RWPE2 (cell line): Measurements from ENCODE around the gene NDNF.

Experiments
- ATAC-seq: fragments of 200-7000 bp; cut with Tn5 transposase; 3 replicates; pipeline ENCODE4 v1.9.1; 2021; ENCODE audit warnings: low read depth
- DNase-seq: peaks from one replicate; pipeline ENCODE4 v3.0.0-alpha.2; 2020; ENCODE audit warnings: low spot score
- H3K27ac ChIP-seq: fragments of 450-650 bp; 2 replicates; pipeline ENCODE4 v1.5.1; 2017; ENCODE audit warnings: mild to moderate bottlenecking; ENCODE audit not compliant: poor library complexity, severe bottlenecking
- H3K27me3 ChIP-seq: fragments of 250-450 bp; sonication (Bioruptor Pico); 2 replicates; pipeline ENCODE4 v1.5.1; 2021; ENCODE audit warnings: mild to moderate bottlenecking, moderate library complexity; ENCODE audit not compliant: insufficient read depth, poor library complexity, severe bottlenecking
- H3K36me3 ChIP-seq: fragments of 250-450 bp; sonication (Bioruptor Pico); 2 replicates; pipeline ENCODE4 v1.5.1; 2020; ENCODE audit warnings: low read depth, mild to moderate bottlenecking, moderate library complexity
- H3K4me1 ChIP-seq: fragments of 250-450 bp; sonication (Bioruptor Pico); 2 replicates; pipeline ENCODE4 v1.5.1; 2021; ENCODE audit warnings: mild to moderate bottlenecking, moderate library complexity; ENCODE audit not compliant: insufficient read depth, poor library complexity, severe bottlenecking
- H3K4me3 ChIP-seq: fragments of 250-450 bp; sonication (Bioruptor Pico); 2 replicates; pipeline ENCODE4 v1.5.1; 2021; ENCODE audit warnings: mild to moderate bottlenecking, moderate library complexity; ENCODE audit not compliant: severe bottlenecking
- H3K9me3 ChIP-seq: fragments of 250-450 bp; sonication (Bioruptor Pico); 2 replicates; pipeline ENCODE4 v1.5.1; 2021; ENCODE audit warnings: mild to moderate bottlenecking, moderate library complexity; ENCODE audit not compliant: severe bottlenecking
- TF ChIP-seq, protein P1 (sequence below): fragments of 450-650 bp; IDR thresholded peaks from one replicate; pipeline ENCODE4 v1.5.1; 2017; ENCODE audit warnings: mild to moderate bottlenecking, moderate library complexity; ENCODE audit not compliant: poor library complexity, severe bottlenecking

NDNF gene

DNA sequence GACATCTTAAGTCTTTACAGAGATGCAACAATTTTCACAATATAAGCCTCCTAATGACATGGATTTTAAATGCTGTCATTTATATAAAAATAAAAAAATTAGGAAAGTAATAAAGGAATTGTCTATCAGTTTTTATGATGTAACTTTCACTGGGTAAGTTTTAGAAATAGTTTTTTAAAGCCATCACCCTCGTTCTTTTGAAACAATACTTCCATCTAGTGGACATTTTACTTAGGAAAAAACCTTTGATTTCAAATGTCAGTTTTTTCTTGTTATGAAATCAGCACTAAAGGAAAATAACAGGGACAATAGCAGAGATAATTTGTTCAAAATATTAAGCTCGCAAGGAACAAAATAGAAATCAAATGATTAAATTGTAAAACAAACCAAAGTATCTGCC, 24.3 kb upstream of the NDNF start:
- H3K4me3 ChIP-seq, result no peak overlapping the region
- TF ChIP-seq, protein P1, sequence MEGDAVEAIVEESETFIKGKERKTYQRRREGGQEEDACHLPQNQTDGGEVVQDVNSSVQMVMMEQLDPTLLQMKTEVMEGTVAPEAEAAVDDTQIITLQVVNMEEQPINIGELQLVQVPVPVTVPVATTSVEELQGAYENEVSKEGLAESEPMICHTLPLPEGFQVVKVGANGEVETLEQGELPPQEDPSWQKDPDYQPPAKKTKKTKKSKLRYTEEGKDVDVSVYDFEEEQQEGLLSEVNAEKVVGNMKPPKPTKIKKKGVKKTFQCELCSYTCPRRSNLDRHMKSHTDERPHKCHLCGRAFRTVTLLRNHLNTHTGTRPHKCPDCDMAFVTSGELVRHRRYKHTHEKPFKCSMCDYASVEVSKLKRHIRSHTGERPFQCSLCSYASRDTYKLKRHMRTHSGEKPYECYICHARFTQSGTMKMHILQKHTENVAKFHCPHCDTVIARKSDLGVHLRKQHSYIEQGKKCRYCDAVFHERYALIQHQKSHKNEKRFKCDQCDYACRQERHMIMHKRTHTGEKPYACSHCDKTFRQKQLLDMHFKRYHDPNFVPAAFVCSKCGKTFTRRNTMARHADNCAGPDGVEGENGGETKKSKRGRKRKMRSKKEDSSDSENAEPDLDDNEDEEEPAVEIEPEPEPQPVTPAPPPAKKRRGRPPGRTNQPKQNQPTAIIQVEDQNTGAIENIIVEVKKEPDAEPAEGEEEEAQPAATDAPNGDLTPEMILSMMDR, result peak; percentile 80
- no peak for DNase-seq
- H3K4me1 ChIP-seq, result no peaks in the 10 kb centered on the region
- peaks cover 4% of the 10 kb centered on the region for H3K27me3 ChIP-seq
- H3K36me3 ChIP-seq, result no peaks in the 10 kb centered on the region
- H3K9me3 ChIP-seq, result no peaks in the 10 kb centered on the region
- no peak for ATAC-seq
- no peak overlapping the region for H3K27ac ChIP-seq

DNA sequence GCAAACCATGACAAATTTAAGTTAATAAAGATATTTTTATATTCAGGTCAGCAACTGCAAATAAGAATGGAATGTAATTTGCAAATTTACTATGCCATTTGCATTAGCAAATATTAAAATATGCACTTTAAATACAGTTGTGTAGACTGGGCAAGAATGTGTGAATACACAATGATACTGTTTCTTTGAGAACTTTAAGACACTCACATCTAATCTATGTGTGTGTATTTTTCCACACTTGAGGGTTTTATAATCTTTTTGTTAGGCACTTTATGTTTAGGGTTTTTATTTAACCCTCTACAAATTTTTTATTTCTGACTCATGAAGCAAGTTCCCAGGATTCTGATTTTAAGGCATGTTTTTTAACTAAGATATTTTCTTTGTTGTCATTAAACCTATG, 23.9 kb upstream of the NDNF start:
- H3K4me3 ChIP-seq, result no peak overlapping the region
- no peaks in the 10 kb centered on the region for H3K9me3 ChIP-seq
- DNase-seq (no peak), ATAC-seq (no peak)
- H3K27me3 ChIP-seq, result peaks cover 4% of the 10 kb centered on the region
- H3K27ac ChIP-seq, result no peak overlapping the region
- TF ChIP-seq, protein P1, result no peak
- H3K4me1 ChIP-seq, result no peaks in the 10 kb centered on the region
- no peaks in the 10 kb centered on the region for H3K36me3 ChIP-seq

DNA sequence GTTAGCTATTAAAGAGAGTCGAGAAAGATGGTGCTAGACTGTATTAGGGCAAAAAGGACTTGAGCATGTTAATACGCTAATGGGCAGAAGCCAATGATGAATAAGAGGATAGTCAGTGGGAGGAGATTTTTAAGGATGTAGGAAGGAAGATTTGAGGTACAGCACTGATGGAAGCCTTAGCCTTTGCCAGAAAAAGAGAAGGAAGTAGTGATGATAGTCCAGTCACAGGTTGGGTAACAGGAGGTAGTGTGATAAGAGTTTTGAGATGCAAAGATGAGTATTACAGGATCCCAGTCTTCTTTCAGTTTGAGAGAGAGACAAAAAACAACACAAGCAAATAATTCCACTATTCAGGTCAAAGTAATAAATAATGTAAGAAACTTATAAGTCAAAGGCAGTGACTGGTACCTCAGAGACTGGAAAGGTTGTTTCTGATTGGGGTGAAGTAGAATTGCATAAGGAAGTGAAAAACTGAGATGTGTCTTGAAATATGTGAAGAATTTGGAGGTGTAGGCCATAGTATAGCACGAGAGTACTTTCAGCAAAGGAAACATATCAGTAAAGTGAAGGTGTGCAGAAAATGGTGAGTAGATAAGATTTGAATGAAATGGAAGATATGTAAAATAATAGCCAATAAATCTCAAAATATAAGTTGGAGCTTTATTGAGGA, 22.1 kb upstream of the NDNF start:
- no peaks in the 10 kb centered on the region for H3K36me3 ChIP-seq
- no peak overlapping the region for H3K4me3 ChIP-seq
- H3K27ac ChIP-seq, result no peak overlapping the region
- no peak for DNase-seq
- no peaks in the 10 kb centered on the region for H3K9me3 ChIP-seq
- no peak for ATAC-seq
- no peaks in the 10 kb centered on the region for H3K4me1 ChIP-seq
- TF ChIP-seq, protein P1, result no peak
- no peaks in the 10 kb centered on the region for H3K27me3 ChIP-seq

DNA sequence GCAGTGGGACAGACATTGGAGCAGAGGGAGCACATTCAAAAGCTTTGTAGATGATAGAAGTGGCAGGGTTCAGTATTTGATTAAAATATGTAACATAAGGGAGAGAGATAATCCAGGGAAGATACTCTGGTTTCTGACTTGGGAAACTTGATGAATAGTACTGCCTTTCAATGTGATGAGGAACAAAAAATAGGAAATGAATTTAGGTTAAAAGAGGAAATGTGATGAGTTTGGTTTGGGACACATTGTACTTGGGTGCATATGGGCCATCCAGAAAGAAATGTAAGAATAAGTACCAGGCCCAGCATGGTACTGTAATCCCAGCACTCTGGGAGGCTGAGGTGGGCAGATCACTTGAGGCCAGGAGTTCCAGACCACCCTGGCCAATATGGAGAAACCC, 20.9 kb upstream of the NDNF start:
- Histone ChIP-seq H3K27ac (no peak overlapping the region), H3K27me3 (no peaks in the 10 kb centered on the region), H3K36me3 (no peaks in the 10 kb centered on the region), H3K4me3 (no peak overlapping the region), H3K9me3 (no peaks in the 10 kb centered on the region), H3K4me1 (no peaks in the 10 kb centered on the region)
- DNase-seq (no peak), ATAC-seq (no peak)
- TF ChIP-seq, protein P1, result no peak

DNA sequence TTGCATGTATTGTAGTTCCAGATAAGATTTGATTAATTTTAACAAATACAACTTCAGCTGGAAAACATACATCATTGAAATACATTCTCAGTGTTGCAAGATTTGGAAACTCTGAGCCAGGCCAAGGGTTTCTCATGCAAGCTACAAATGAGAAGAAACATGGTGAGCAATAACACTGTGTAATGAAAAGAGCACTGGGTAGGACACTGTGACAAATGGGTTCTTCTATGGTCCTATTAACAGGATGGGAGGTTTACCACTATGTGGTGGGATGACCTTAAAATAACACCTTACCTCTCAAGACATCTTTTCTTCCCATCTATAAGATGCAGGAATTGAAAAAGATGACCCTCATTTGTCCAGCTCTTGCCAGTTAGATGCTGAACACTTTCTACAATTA, 19.6 kb upstream of the NDNF start:
- Histone ChIP-seq H3K9me3 (no peaks in the 10 kb centered on the region), H3K4me3 (no peak overlapping the region), H3K27ac (no peak overlapping the region), H3K27me3 (no peaks in the 10 kb centered on the region), H3K36me3 (no peaks in the 10 kb centered on the region), H3K4me1 (no peaks in the 10 kb centered on the region)
- DNase-seq, result no peak
- ATAC-seq, result no peak
- TF ChIP-seq, protein P1, result no peak
